ENCODE measurements around the gene RASAL2. TPM values are rescaled to one million over a fixed set of nuclear protein-coding genes. Genes with fewer than 3 reads are reported as not detected.

Gene RASAL2
- total RNA-seq, 2 experiments from 2014 or later: not detected

GRCh38 chr1:178456472-178456871 lies 362.6 kb downstream of the RASAL2 start:
- no peak overlapping the region for H3K4me3 Mint-ChIP-seq
- no peaks in the 10 kb centered on the region for H3K27me3 Mint-ChIP-seq
- ChIA-PET POLR2A (interaction anchor here (0.5 kb wide), 1 partner anchor 489 kb away, joined by 6 read pairs; no protein-coding TSS in a partner anchor), CTCF (no interaction called here)
- no peak overlapping the region for H3K27ac Mint-ChIP-seq
- ATAC-seq (no peak), DNase-seq (no peak)
- no peaks in the 10 kb centered on the region for H3K4me1 Mint-ChIP-seq
- no peaks in the 10 kb centered on the region for H3K9me3 Mint-ChIP-seq (ENCODE audit: low read depth)
- intact Hi-C loops (cut with DNase I, micrococcal nuclease): no loop called here
- no peaks in the 10 kb centered on the region for H3K36me3 Mint-ChIP-seq (ENCODE audit: low read depth)

- intact Hi-C loops (cut with DNase I, micrococcal nuclease): no loop called here
- H3K4me3 Mint-ChIP-seq: no peak overlapping the region
- H3K27me3 Mint-ChIP-seq: no peaks in the 10 kb centered on the region
- no peaks in the 10 kb centered on the region for H3K9me3 Mint-ChIP-seq (ENCODE audit: low read depth)
- CTCF ChIA-PET: no interaction called here
- no peak for ATAC-seq
- no peaks in the 10 kb centered on the region for H3K4me1 Mint-ChIP-seq
- DNase-seq: no peak
- no peaks in the 10 kb centered on the region for H3K36me3 Mint-ChIP-seq (ENCODE audit: low read depth)
- no peak overlapping the region for H3K27ac Mint-ChIP-seq
- POLR2A ChIA-PET: no interaction called here
Measured at GRCh38 chr1:178457651-178458050, 363.7 kb downstream of the RASAL2 start.

- CTCF ChIA-PET: no interaction called here
- no peaks in the 10 kb centered on the region for H3K9me3 Mint-ChIP-seq (ENCODE audit: low read depth)
- no peaks in the 10 kb centered on the region for H3K36me3 Mint-ChIP-seq (ENCODE audit: low read depth)
- H3K27ac Mint-ChIP-seq: no peak overlapping the region
- ATAC-seq: no peak
- no peaks in the 10 kb centered on the region for H3K27me3 Mint-ChIP-seq
- H3K4me3 Mint-ChIP-seq: no peak overlapping the region
- H3K4me1 Mint-ChIP-seq: no peaks in the 10 kb centered on the region
- intact Hi-C loops (cut with DNase I, micrococcal nuclease): no loop called here
- DNase-seq: no peak
- POLR2A ChIA-PET: no interaction called here
Measured at GRCh38 chr1:178458203-178458602, 364.3 kb downstream of the RASAL2 start.

GRCh38 chr1:178461104-178461503 lies 367.2 kb downstream of the RASAL2 start:
- H3K4me1 Mint-ChIP-seq: no peaks in the 10 kb centered on the region
- no peaks in the 10 kb centered on the region for H3K9me3 Mint-ChIP-seq (ENCODE audit: low read depth)
- ATAC-seq (no peak), DNase-seq (no peak)
- CTCF ChIA-PET: no interaction called here
- intact Hi-C loops (cut with DNase I, micrococcal nuclease): no loop called here
- no peaks in the 10 kb centered on the region for H3K36me3 Mint-ChIP-seq (ENCODE audit: low read depth)
- POLR2A ChIA-PET: no interaction called here
- H3K27ac Mint-ChIP-seq: no peak overlapping the region
- H3K4me3 Mint-ChIP-seq: no peak overlapping the region
- H3K27me3 Mint-ChIP-seq: peaks cover 2% of the 10 kb centered on the region

- Mint-ChIP-seq H3K9me3 (ENCODE audit: low read depth) (no peaks in the 10 kb centered on the region), H3K36me3 (ENCODE audit: low read depth) (no peaks in the 10 kb centered on the region), H3K4me3 (no peak overlapping the region), H3K27ac (no peak overlapping the region), H3K4me1 (no peaks in the 10 kb centered on the region), H3K27me3 (peaks cover 2% of the 10 kb centered on the region)
- intact Hi-C loops (cut with DNase I, micrococcal nuclease): no loop called here
- ATAC-seq (no peak), DNase-seq (no peak)
- ChIA-PET POLR2A (no interaction called here), CTCF (no interaction called here)
Measured at GRCh38 chr1:178461701-178462100, 367.8 kb downstream of the RASAL2 start.

- POLR2A ChIA-PET: no interaction called here
- no peak overlapping the region for H3K4me3 Mint-ChIP-seq
- CTCF ChIA-PET: interaction anchor here (0.6 kb wide), 1 partner anchor 145 kb away, joined by 3 read pairs; no protein-coding TSS in a partner anchor
- no peaks in the 10 kb centered on the region for H3K4me1 Mint-ChIP-seq
- no peak overlapping the region for H3K27ac Mint-ChIP-seq
- intact Hi-C loops (cut with DNase I, micrococcal nuclease): no loop called here
- H3K9me3 Mint-ChIP-seq (ENCODE audit: low read depth): no peaks in the 10 kb centered on the region
- no peak for DNase-seq
- ATAC-seq: no peak
- H3K27me3 Mint-ChIP-seq: peaks cover 2% of the 10 kb centered on the region
- H3K36me3 Mint-ChIP-seq (ENCODE audit: low read depth): no peaks in the 10 kb centered on the region
Measured at GRCh38 chr1:178464141-178464540, 370.2 kb downstream of the RASAL2 start.

GRCh38 chr1:178464566-178464965 lies 370.7 kb downstream of the RASAL2 start:
- intact Hi-C loops (cut with DNase I, micrococcal nuclease): no loop called here
- H3K36me3 Mint-ChIP-seq (ENCODE audit: low read depth): no peaks in the 10 kb centered on the region
- peaks cover 2% of the 10 kb centered on the region for H3K27me3 Mint-ChIP-seq
- no peaks in the 10 kb centered on the region for H3K9me3 Mint-ChIP-seq (ENCODE audit: low read depth)
- no peak for DNase-seq
- ChIA-PET CTCF (interaction anchor here (0.6 to 0.7 kb wide), 3 partner anchors 146 to 335 kb away, joined by 3 to 4 read pairs (median 3); no protein-coding TSS in a partner anchor), POLR2A (no interaction called here)
- H3K4me3 Mint-ChIP-seq: no peak overlapping the region
- H3K4me1 Mint-ChIP-seq: no peaks in the 10 kb centered on the region
- no peak overlapping the region for H3K27ac Mint-ChIP-seq
- no peak for ATAC-seq

- ChIA-PET POLR2A (no interaction called here), CTCF (interaction anchor here (0.6 to 0.7 kb wide), 2 partner anchors 152 to 334 kb away, joined by 3 to 4 read pairs; no protein-coding TSS in a partner anchor)
- Mint-ChIP-seq H3K36me3 (ENCODE audit: low read depth) (no peaks in the 10 kb centered on the region), H3K27me3 (peaks cover 2% of the 10 kb centered on the region), H3K4me1 (no peaks in the 10 kb centered on the region), H3K9me3 (ENCODE audit: low read depth) (no peaks in the 10 kb centered on the region), H3K27ac (no peak overlapping the region), H3K4me3 (no peak overlapping the region)
- intact Hi-C loops (cut with DNase I, micrococcal nuclease): no loop called here
- DNase-seq (no peak), ATAC-seq (no peak)
Measured at GRCh38 chr1:178465011-178465410, 371.1 kb downstream of the RASAL2 start.

GRCh38 chr1:178467837-178468236 lies 373.9 kb downstream of the RASAL2 start:
- POLR2A ChIA-PET: no interaction called here

GRCh38 chr1:178470411-178470960 lies 376.6 kb downstream of the RASAL2 start:
- CTCF ChIA-PET: interaction anchor here (1.3 kb wide), 1 partner anchor 41 kb away, joined by 3 read pairs; no protein-coding TSS in a partner anchor
- Mint-ChIP-seq H3K27me3 (peaks cover 9% of the 10 kb centered on the region), H3K9me3 (ENCODE audit: low read depth) (no peaks in the 10 kb centered on the region), H3K27ac (no peak overlapping the region), H3K4me1 (no peaks in the 10 kb centered on the region), H3K4me3 (no peak overlapping the region), H3K36me3 (ENCODE audit: low read depth) (no peaks in the 10 kb centered on the region)
- no peak for DNase-seq
- no peak for ATAC-seq
- POLR2A ChIA-PET: no interaction called here
- intact Hi-C loops (cut with DNase I, micrococcal nuclease): no loop called here

More at GRCh38 chr1:178467837-178468236, 373.9 kb downstream of the RASAL2 start:
- Mint-ChIP-seq H3K4me3 (no peak overlapping the region), H3K27me3 (peaks cover 7% of the 10 kb centered on the region), H3K4me1 (no peaks in the 10 kb centered on the region), H3K9me3 (ENCODE audit: low read depth) (no peaks in the 10 kb centered on the region), H3K36me3 (ENCODE audit: low read depth) (no peaks in the 10 kb centered on the region), H3K27ac (no peak overlapping the region)
- ATAC-seq: no peak
- DNase-seq: no peak
- CTCF ChIA-PET: no interaction called here
- intact Hi-C loops (cut with DNase I, micrococcal nuclease): no loop called here

- Mint-ChIP-seq H3K36me3 (ENCODE audit: low read depth) (no peaks in the 10 kb centered on the region), H3K27me3 (peaks cover 9% of the 10 kb centered on the region), H3K9me3 (ENCODE audit: low read depth) (no peaks in the 10 kb centered on the region), H3K4me3 (no peak overlapping the region), H3K4me1 (no peaks in the 10 kb centered on the region), H3K27ac (no peak overlapping the region)
- ATAC-seq (no peak), DNase-seq (no peak)
- POLR2A ChIA-PET: no interaction called here
- CTCF ChIA-PET: no interaction called here
- intact Hi-C loops (cut with DNase I, micrococcal nuclease): no loop called here
Measured at GRCh38 chr1:178472531-178472930, 378.6 kb downstream of the RASAL2 start.

- no peak overlapping the region for H3K4me3 Mint-ChIP-seq
- H3K27ac Mint-ChIP-seq: no peak overlapping the region
- ChIA-PET CTCF (no interaction called here), POLR2A (no interaction called here)
- DNase-seq (no peak), ATAC-seq (no peak)
- no peaks in the 10 kb centered on the region for H3K36me3 Mint-ChIP-seq (ENCODE audit: low read depth)
- intact Hi-C loops (cut with DNase I, micrococcal nuclease): no loop called here
- H3K9me3 Mint-ChIP-seq (ENCODE audit: low read depth): no peaks in the 10 kb centered on the region
- H3K4me1 Mint-ChIP-seq: no peaks in the 10 kb centered on the region
- peaks cover 9% of the 10 kb centered on the region for H3K27me3 Mint-ChIP-seq
Measured at GRCh38 chr1:178477373-178477772, 383.5 kb downstream of the RASAL2 start.

- H3K4me3 Mint-ChIP-seq: no peak overlapping the region
- no peaks in the 10 kb centered on the region for H3K36me3 Mint-ChIP-seq (ENCODE audit: low read depth)
- no peaks in the 10 kb centered on the region for H3K9me3 Mint-ChIP-seq (ENCODE audit: low read depth)
- H3K27ac Mint-ChIP-seq: no peak overlapping the region
- DNase-seq: no peak
- intact Hi-C loops (cut with DNase I, micrococcal nuclease): no loop called here
- CTCF ChIA-PET: no interaction called here
- POLR2A ChIA-PET: no interaction called here
- no peak for ATAC-seq
- H3K4me1 Mint-ChIP-seq: no peaks in the 10 kb centered on the region
- H3K27me3 Mint-ChIP-seq: peaks cover 5% of the 10 kb centered on the region
Measured at GRCh38 chr1:178477841-178478240, 383.9 kb downstream of the RASAL2 start.
